Measurements from ENCODE around the gene MRPL52.
"Not testable (repeated sequence)": the region's sequence is repeated elsewhere in the genome, so short reads cannot be mapped to it uniquely, and the experiment has no call there.

Gene MRPL52

GRCh38 chr14:22803687-22803974, 26.1 kb upstream of the MRPL52 start:
- Histone ChIP-seq H3K4me2 (ENCODE audit: low read length) (peak overlapping the region; percentile 95), H3K9me3 (ENCODE audit: control insufficient read depth, insufficient read depth, low read length) (no peaks in the 10 kb centered on the region), H3F3A (ENCODE audit: control insufficient read depth, insufficient read depth) (peaks cover 57% of the 10 kb centered on the region), H3K36me3 (ENCODE audit: control insufficient read depth, low read length) (peaks cover 48% of the 10 kb centered on the region), H4K20me1 (ENCODE audit: control insufficient read depth, insufficient read depth, low read depth, low read length) (no peaks in the 10 kb centered on the region), H3K79me2 (ENCODE audit: control insufficient read depth, low read length) (peaks cover 84% of the 10 kb centered on the region), H3K27me3 (ENCODE audit: control insufficient read depth, low read length) (no peaks in the 10 kb centered on the region), H3K9me2 (replicated peaks; ENCODE audit: control insufficient read depth, low read length) (no peaks in the 10 kb centered on the region), H3K27ac (ENCODE audit: low read depth, low read length) (peak overlapping the region; percentile 100), H3K4me3 (ENCODE audit: low read length) (peak overlapping the region; percentile 69), H3K4me1 (ENCODE audit: control insufficient read depth, low read length) (peaks cover 99% of the 10 kb centered on the region)
- TF ChIP-seq EZH2phosphoT487 (IDR thresholded peaks at IDR 0.05; ENCODE audit: borderline replicate concordance, low read length), result no peak
- no peak for TF ChIP-seq CTCF (IDR thresholded peaks at IDR 0.05; ENCODE audit: low read depth, low read length, poor library complexity, severe bottlenecking)

GRCh38 chr14:22805235-22805634, 24.5 kb upstream of the MRPL52 start:
- peaks cover 51% of the 10 kb centered on the region for H3K36me3 ChIP-seq (ENCODE audit: control insufficient read depth, low read length)
- not testable (repeated sequence) for H3K27me3 ChIP-seq (ENCODE audit: control insufficient read depth, low read length); H3K9me3 ChIP-seq (ENCODE audit: control insufficient read depth, insufficient read depth, low read length); H4K20me1 ChIP-seq (ENCODE audit: control insufficient read depth, insufficient read depth, low read depth, low read length); H3K9me2 ChIP-seq (replicated peaks; ENCODE audit: control insufficient read depth, low read length)
- peak overlapping the region; percentile 100 for H3K27ac ChIP-seq (ENCODE audit: low read depth, low read length)
- H3K4me2 ChIP-seq (ENCODE audit: low read length), result peak overlapping the region; percentile 95
- peaks cover 100% of the 10 kb centered on the region for H3K4me1 ChIP-seq (ENCODE audit: control insufficient read depth, low read length)
- H3K79me2 ChIP-seq (ENCODE audit: control insufficient read depth, low read length), result peaks cover 84% of the 10 kb centered on the region
- H3F3A ChIP-seq (ENCODE audit: control insufficient read depth, insufficient read depth), result peaks cover 59% of the 10 kb centered on the region
- H3K4me3 ChIP-seq (ENCODE audit: low read length), result peak overlapping the region; percentile 69

- peak overlapping the region; percentile 100 for H3K27ac ChIP-seq (ENCODE audit: low read depth, low read length)
- peaks cover 61% of the 10 kb centered on the region for H3F3A ChIP-seq (ENCODE audit: control insufficient read depth, insufficient read depth)
- H3K79me2 ChIP-seq (ENCODE audit: control insufficient read depth, low read length), result peaks cover 81% of the 10 kb centered on the region
- H4K20me1 ChIP-seq (ENCODE audit: control insufficient read depth, insufficient read depth, low read depth, low read length), result no peaks in the 10 kb centered on the region
- peaks cover 94% of the 10 kb centered on the region for H3K4me1 ChIP-seq (ENCODE audit: control insufficient read depth, low read length)
- H3K9me2 ChIP-seq (replicated peaks; ENCODE audit: control insufficient read depth, low read length), result no peaks in the 10 kb centered on the region
- peak overlapping the region; percentile 97 for H3K4me3 ChIP-seq (ENCODE audit: low read length)
- TF ChIP-seq CTCF (IDR thresholded peaks at IDR 0.05; ENCODE audit: low read depth, low read length, poor library complexity, severe bottlenecking) (no peak), EZH2phosphoT487 (IDR thresholded peaks at IDR 0.05; ENCODE audit: borderline replicate concordance, low read length) (no peak)
- H3K36me3 ChIP-seq (ENCODE audit: control insufficient read depth, low read length), result peaks cover 45% of the 10 kb centered on the region
- H3K27me3 ChIP-seq (ENCODE audit: control insufficient read depth, low read length), result no peaks in the 10 kb centered on the region
- peak overlapping the region; percentile 97 for H3K4me2 ChIP-seq (ENCODE audit: low read length)
- no peaks in the 10 kb centered on the region for H3K9me3 ChIP-seq (ENCODE audit: control insufficient read depth, insufficient read depth, low read length)
Measured at GRCh38 chr14:22807432-22808087, 22.1 kb upstream of the MRPL52 start.

GRCh38 chr14:22808388-22809209, 21.1 kb upstream of the MRPL52 start:
- peaks cover 46% of the 10 kb centered on the region for H3K36me3 ChIP-seq (ENCODE audit: control insufficient read depth, low read length)
- H4K20me1 ChIP-seq (ENCODE audit: control insufficient read depth, insufficient read depth, low read depth, low read length), result no peaks in the 10 kb centered on the region
- peak overlapping the region; percentile 97 for H3K4me2 ChIP-seq (ENCODE audit: low read length)
- H3K27ac ChIP-seq (ENCODE audit: low read depth, low read length), result peak overlapping the region; percentile 100
- H3K27me3 ChIP-seq (ENCODE audit: control insufficient read depth, low read length), result no peaks in the 10 kb centered on the region
- H3K4me1 ChIP-seq (ENCODE audit: control insufficient read depth, low read length), result peaks cover 90% of the 10 kb centered on the region
- no peaks in the 10 kb centered on the region for H3K9me3 ChIP-seq (ENCODE audit: control insufficient read depth, insufficient read depth, low read length)
- peak overlapping the region; percentile 97 for H3K4me3 ChIP-seq (ENCODE audit: low read length)
- peaks cover 68% of the 10 kb centered on the region for H3F3A ChIP-seq (ENCODE audit: control insufficient read depth, insufficient read depth)
- H3K79me2 ChIP-seq (ENCODE audit: control insufficient read depth, low read length), result peaks cover 85% of the 10 kb centered on the region
- TF ChIP-seq CTCF (IDR thresholded peaks at IDR 0.05; ENCODE audit: low read depth, low read length, poor library complexity, severe bottlenecking) (no peak), EZH2phosphoT487 (IDR thresholded peaks at IDR 0.05; ENCODE audit: borderline replicate concordance, low read length) (no peak)
- no peaks in the 10 kb centered on the region for H3K9me2 ChIP-seq (replicated peaks; ENCODE audit: control insufficient read depth, low read length)
